Measurements from ENCODE around the gene AADACL4.
A peak's percentile ranks its signal among the peaks of the same experiment; 100 is the strongest.
"Not testable (repeated sequence)": the region's sequence is repeated elsewhere in the genome, so short reads cannot be mapped to it uniquely, and the experiment has no call there.

Gene AADACL4

GRCh38 chr1:12658531-12659453, 14.9 kb downstream of the AADACL4 start:
- peak; percentile 46 for DNase-seq (ENCODE audit: low read depth)

- no peak for DNase-seq (ENCODE audit: low read depth)
Observed at GRCh38 chr1:12661606-12662219, 17.8 kb downstream of the AADACL4 start.

GRCh38 chr1:12662556-12662955, 18.7 kb downstream of the AADACL4 start:
- DNase-seq (ENCODE audit: low read depth), result no peak

- no peak for DNase-seq (ENCODE audit: low read depth)
Observed at GRCh38 chr1:12665511-12665910, 21.6 kb downstream of the AADACL4 start.

GRCh38 chr1:12666141-12666735, 22.4 kb downstream of the AADACL4 start:
- no peak for DNase-seq (ENCODE audit: low read depth)

GRCh38 chr1:12669529-12670068, 25.7 kb downstream of the AADACL4 start:
- no peak for DNase-seq (ENCODE audit: low read depth)

GRCh38 chr1:12674358-12674757, 30.5 kb downstream of the AADACL4 start:
- DNase-seq (ENCODE audit: low read depth), result no peak

GRCh38 chr1:12676122-12676521, 32.2 kb downstream of the AADACL4 start:
- DNase-seq (ENCODE audit: low read depth), result not testable (repeated sequence)

GRCh38 chr1:12677565-12677964, 33.7 kb downstream of the AADACL4 start:
- no peak for DNase-seq (ENCODE audit: low read depth)

GRCh38 chr1:12678350-12678749, 34.5 kb downstream of the AADACL4 start:
- no peak for DNase-seq (ENCODE audit: low read depth)

- DNase-seq (ENCODE audit: low read depth), result no peak
Observed at GRCh38 chr1:12678820-12679219, 34.9 kb downstream of the AADACL4 start.

GRCh38 chr1:12690156-12690555, 46.3 kb downstream of the AADACL4 start:
- DNase-seq (ENCODE audit: low read depth), result no peak

GRCh38 chr1:12692967-12693782, 49.3 kb downstream of the AADACL4 start:
- no peak for DNase-seq (ENCODE audit: low read depth)

- no peak for DNase-seq (ENCODE audit: low read depth)
Observed at GRCh38 chr1:12696658-12697057, 52.8 kb downstream of the AADACL4 start.

- no peak for DNase-seq (ENCODE audit: low read depth)
Observed at GRCh38 chr1:12697397-12697796, 53.5 kb downstream of the AADACL4 start.

- DNase-seq (ENCODE audit: low read depth), result no peak
Observed at GRCh38 chr1:12703821-12704451, 60.1 kb downstream of the AADACL4 start.

- DNase-seq (ENCODE audit: low read depth), result no peak
Observed at GRCh38 chr1:12706061-12706460, 62.2 kb downstream of the AADACL4 start.

- no peak for DNase-seq (ENCODE audit: low read depth)
Observed at GRCh38 chr1:12708396-12709090, 64.7 kb downstream of the AADACL4 start.

- no peak for DNase-seq (ENCODE audit: low read depth)
Observed at GRCh38 chr1:12709091-12709491, 65.2 kb downstream of the AADACL4 start.

GRCh38 chr1:12709696-12710095, 65.8 kb downstream of the AADACL4 start:
- DNase-seq (ENCODE audit: low read depth), result no peak

- no peak for DNase-seq (ENCODE audit: low read depth)
Observed at GRCh38 chr1:12711536-12711935, 67.7 kb downstream of the AADACL4 start.

Measured in activated T-cell treated with anti-CD3 and anti-CD28 coated beads for 48 hours (primary cell).